Keratinocyte (primary cell): ENCODE measurements around the gene FAM170B. TPM values are rescaled to one million over a fixed set of nuclear protein-coding genes. Genes with fewer than 3 reads are reported as not detected.
A peak's percentile ranks its signal among the peaks of the same experiment; 100 is the strongest.

Experiments used
- DNase-seq: peaks from one replicate; pipeline ENCODE4 v3.0.0-alpha.2; 2011; ENCODE audit warnings: low read depth, missing footprints, low spot score
- FAIRE-seq: peaks from 2 replicates; lab custom pipeline; 2011; peaks lifted over from hg19 to GRCh38; lab: Jason Lieb, UNC
- H2AFZ ChIP-seq: 2 replicates; pipeline ENCODE4 v1.6.0; 2012; ENCODE audit warnings: low read length, control low read depth, inconsistent platforms; ENCODE audit not compliant: control insufficient read depth
- H3K27ac ChIP-seq: 2 replicates; pipeline ENCODE4 v1.5.1; 2011; ENCODE audit warnings: low read length; ENCODE audit not compliant: control insufficient read depth, insufficient read depth
- H3K27me3 ChIP-seq: 3 replicates; pipeline ENCODE4 v1.6.0; 2011; ENCODE audit warnings: low read length; ENCODE audit not compliant: control insufficient read depth, insufficient read depth; ENCODE audit errors: extremely low read depth
- H3K36me3 ChIP-seq, 2 experiments: 2 replicates in 1 of 2; 3 replicates in 1 of 2; pipeline ENCODE4 v1.5.1; 2011; ENCODE audit warnings: low read length in 2 of 2, mild to moderate bottlenecking in 1 of 2; ENCODE audit not compliant: control insufficient read depth in 2 of 2, insufficient read depth in 2 of 2; ENCODE audit errors: extremely low read depth in 1 of 2
- H3K4me1 ChIP-seq: 3 replicates; pipeline ENCODE4 v1.5.1; 2011; ENCODE audit warnings: low read length; ENCODE audit not compliant: control insufficient read depth, insufficient read depth; ENCODE audit errors: extremely low read depth
- H3K4me2 ChIP-seq: 3 replicates; pipeline ENCODE4 v1.6.0; 2011; ENCODE audit warnings: low read depth, low read length; ENCODE audit not compliant: control insufficient read depth, insufficient read depth; ENCODE audit errors: extremely low read depth
- H3K4me3 ChIP-seq, 3 experiments: fragments of 200-600 bp in 1 of 3; sonication (generic) in 1 of 3; 2 replicates in 2 of 3; 3 replicates in 1 of 3; pipeline ENCODE4 v1.5.1; 2011 to 2016; ENCODE audit warnings: low read length in 3 of 3, mild to moderate bottlenecking in 3 of 3, control low read depth in 2 of 3, inconsistent platforms in 1 of 3, low read depth in 1 of 3, mixed read lengths in 1 of 3, mixed run types in 1 of 3, moderate library complexity in 1 of 3; ENCODE audit not compliant: control insufficient read depth in 2 of 3, insufficient read depth in 2 of 3; ENCODE audit errors: extremely low read depth in 1 of 3
- H3K79me2 ChIP-seq: 2 replicates; pipeline ENCODE4 v1.6.0; 2012; ENCODE audit warnings: low read length; ENCODE audit not compliant: control insufficient read depth, insufficient read depth
- H3K9ac ChIP-seq: 3 replicates; pipeline ENCODE4 v1.6.0; 2011; ENCODE audit warnings: low read length; ENCODE audit not compliant: control insufficient read depth, insufficient read depth; ENCODE audit errors: extremely low read depth
- H3K9me1 ChIP-seq: 3 replicates; pipeline ENCODE4 v1.6.0; 2011; ENCODE audit warnings: low read length; ENCODE audit not compliant: control insufficient read depth, insufficient read depth; ENCODE audit errors: extremely low read depth
- H3K9me3 ChIP-seq: 2 replicates; pipeline ENCODE4 v1.5.1; 2012; ENCODE audit warnings: low read depth, low read length; ENCODE audit not compliant: control insufficient read depth
- H4K20me1 ChIP-seq: 3 replicates; pipeline ENCODE4 v1.6.0; 2011; ENCODE audit warnings: low read length; ENCODE audit not compliant: control insufficient read depth, insufficient read depth; ENCODE audit errors: extremely low read depth
- CTCF ChIP-seq, 3 experiments: IDR thresholded peaks in 1 of 3; conservative IDR thresholded peaks in 1 of 3; optimal IDR thresholded peaks in 1 of 3; 2 replicates in 2 of 3; 3 replicates in 1 of 3; pipeline versions ENCODE3 to v1.5.1; 2011; ENCODE audit warnings: low read length in 3 of 3, mild to moderate bottlenecking in 3 of 3, moderate library complexity in 2 of 3, control low read depth in 1 of 3, inconsistent platforms in 1 of 3; ENCODE audit not compliant: insufficient read depth in 2 of 3; ENCODE audit errors: extremely low read depth in 1 of 3
- EZH2 ChIP-seq: IDR thresholded peaks from one replicate; pipeline ENCODE4 v1.6.1; 2012; ENCODE audit warnings: inconsistent platforms, mild to moderate bottlenecking, low read length, moderate library complexity
- dilution Hi-C: fragments of 300-500 bp; cut with MboI; formaldehyde crosslinking; loops from one replicate; pipeline ENCODE4 v1.7.0; 2020; ENCODE audit warnings: low sequenced_read_pairs; ENCODE audit not compliant: extremely low pct_ligation_motif_present
- polyA plus RNA-seq, 5 experiments: library from polyadenylated mRNA; depleted of rRNA in 3 of 5; stranded (reverse) in 3 of 5; stranded (forward) in 1 of 5; unstranded in 1 of 5; fragments of >200 nt; gene quantifications; 1 replicate in 1 of 5; 2 replicates in 3 of 5; 3 replicates in 1 of 5; pipeline versions ENCODE4 v1.2.1 to v1.2.3, GENCODE V29; 2011 to 2012; ENCODE audit warnings: missing spikeins in 2 of 5, low read depth in 1 of 5, low replicate concordance in 1 of 5

The FAM170B gene
- polyA plus RNA-seq, 1 donor (not counting 4 experiments of a cell fraction or from before 2014, with no cell fraction given): not detected

- H3K4me2 ChIP-seq: no peak overlapping the region
- no peak overlapping the region for H3K27ac ChIP-seq
- DNase-seq: no peak
- no peaks in the 10 kb centered on the region for H3K36me3 ChIP-seq
- no peaks in the 10 kb centered on the region for H3K9me3 ChIP-seq
- no peak overlapping the region for H3K4me3 ChIP-seq
- H4K20me1 ChIP-seq: no peaks in the 10 kb centered on the region
- dilution Hi-C loops: no loop called here
- H3K4me1 ChIP-seq: no peaks in the 10 kb centered on the region
- TF ChIP-seq EZH2 (no peak), CTCF (optimal IDR thresholded peaks at IDR 0.05 in 1 of 3, IDR thresholded peaks at IDR 0.05 in 1 of 3, conservative IDR thresholded peaks at IDR 0.05 in 1 of 3; ENCODE audit: extremely low read depth in 1 of 3, insufficient read depth in 2 of 3, low read length in 3 of 3) (no peak)
- no peaks in the 10 kb centered on the region for H3K9me1 ChIP-seq
- no peak overlapping the region for H2AFZ ChIP-seq
- peaks cover 10% of the 10 kb centered on the region for H3K27me3 ChIP-seq
- no peak for FAIRE-seq
- no peak overlapping the region for H3K9ac ChIP-seq
- H3K79me2 ChIP-seq: no peaks in the 10 kb centered on the region
Observed at GRCh38 chr10:49120911-49121310, 12.9 kb downstream of the FAM170B start.

DNA sequence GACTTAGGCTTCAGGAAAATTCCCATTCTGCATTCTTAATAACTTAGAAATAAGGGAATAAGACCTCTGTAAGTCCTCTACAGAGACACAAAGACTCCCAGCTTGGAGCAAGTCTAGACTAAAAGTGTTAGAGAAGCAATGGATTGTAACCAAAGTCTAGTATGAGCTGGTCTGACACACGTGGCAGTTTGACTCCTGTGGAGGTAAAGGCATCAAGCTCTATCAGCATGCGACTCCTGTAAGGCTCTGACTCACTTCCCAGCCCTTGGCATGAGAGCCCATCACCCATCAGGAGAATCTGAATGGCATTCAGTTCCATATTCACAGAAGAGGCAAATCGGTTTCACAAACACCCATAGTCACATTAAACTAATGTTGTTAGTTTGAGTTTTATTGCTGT, 14.1 kb downstream of the FAM170B start:
- no peak overlapping the region for H2AFZ ChIP-seq
- TF ChIP-seq CTCF (optimal IDR thresholded peaks at IDR 0.05 in 1 of 3, IDR thresholded peaks at IDR 0.05 in 1 of 3, conservative IDR thresholded peaks at IDR 0.05 in 1 of 3; ENCODE audit: extremely low read depth in 1 of 3, insufficient read depth in 2 of 3, low read length in 3 of 3): no peak
- TF ChIP-seq EZH2: no peak
- H3K4me3 ChIP-seq: no peak overlapping the region
- no peaks in the 10 kb centered on the region for H3K79me2 ChIP-seq
- DNase-seq (peak; percentile 1), FAIRE-seq (no peak)
- H3K27me3 ChIP-seq: peaks cover 19% of the 10 kb centered on the region
- no peak overlapping the region for H3K27ac ChIP-seq
- dilution Hi-C loops: no loop called here
- H3K9ac ChIP-seq: no peak overlapping the region
- no peaks in the 10 kb centered on the region for H3K9me3 ChIP-seq
- H3K9me1 ChIP-seq: no peaks in the 10 kb centered on the region
- H3K36me3 ChIP-seq: no peaks in the 10 kb centered on the region
- no peaks in the 10 kb centered on the region for H3K4me1 ChIP-seq
- no peak overlapping the region for H3K4me2 ChIP-seq
- no peaks in the 10 kb centered on the region for H4K20me1 ChIP-seq
